HepG2 (cell line): ENCODE data around the gene ACAP2. TPM values are rescaled to one million over a fixed set of nuclear protein-coding genes. Genes with fewer than 3 reads are reported as not detected.
A peak's percentile ranks its signal among the peaks of the same experiment; 100 is the strongest.

ENCODE experiments used
- ATAC-seq: fragments of 200-7000 bp; cut with Tn5 transposase; 3 replicates; pipeline ENCODE4 v1.9.1; 2020; ENCODE audit warnings: mild to moderate bottlenecking, moderate library complexity
- BruUV-seq: library from RNA; stranded (reverse); fragments of 400-500 nt; replicated peaks from 2 replicates; lab custom pipeline; 2021; lab: Mats Ljungman, UMichigan
- CTCF ChIA-PET: fragments of 300-600 bp; formaldehyde crosslinking; extraction: SDS; loops from one replicate; lab custom pipeline; 2021; ENCODE audit warnings: low total read pairs, inconsistent platforms, low intra/inter-chr PET ratio; lab: Yijun Ruan, JAX
- POLR2A ChIA-PET: fragments of 350-600 bp; sonication (Branson Sonifier 250); formaldehyde crosslinking; loops from one replicate; lab custom pipeline; 2020; ENCODE audit warnings: antibody characterized with exemption, inconsistent platforms; lab: Yijun Ruan, JAX
- DNase-seq: peaks from one replicate; pipeline ENCODE4 v3.0.0-alpha.2; 2015; ENCODE audit warnings: low spot score
- FAIRE-seq: peaks from 3 replicates; lab custom pipeline; 2011; peaks lifted over from hg19 to GRCh38; lab: Jason Lieb, UNC
- H2AFZ ChIP-seq: one replicate; pipeline ENCODE4 v1.6.1; 2011; ENCODE audit warnings: low read length, inconsistent platforms
- H3K27ac ChIP-seq: fragments of 300-600 bp; 3 replicates; pipeline ENCODE4 v1.8.0; 2011; ENCODE audit warnings: mixed run types, mild to moderate bottlenecking, mixed read lengths, low read length, inconsistent platforms; ENCODE audit not compliant: insufficient read depth; ENCODE audit errors: extremely low read length
- H3K27me3 ChIP-seq, 2 experiments: fragments of 200-600 bp in 1 of 2; 2 replicates in 1 of 2; 3 replicates in 1 of 2; pipeline versions ENCODE4 v1.6.0 to v1.8.0; 2011; ENCODE audit warnings: low read length in 2 of 2, mild to moderate bottlenecking in 2 of 2, moderate library complexity in 2 of 2, inconsistent platforms in 1 of 2; ENCODE audit not compliant: insufficient read depth in 2 of 2, control insufficient read depth in 1 of 2
- H3K36me3 ChIP-seq, 2 experiments: fragments of 200-600 bp in 1 of 2; replicated peaks in 1 of 2; 2 replicates in 1 of 2; 3 replicates in 1 of 2; pipeline versions ENCODE4 v1.5.1 to v1.8.0; 2011; ENCODE audit warnings: low read length in 2 of 2, inconsistent platforms in 1 of 2; ENCODE audit not compliant: insufficient read depth in 2 of 2, control insufficient read depth in 1 of 2
- H3K4me1 ChIP-seq: 2 replicates; pipeline ENCODE4 v1.5.1; 2012; ENCODE audit warnings: low read length, inconsistent platforms; ENCODE audit not compliant: insufficient read depth
- H3K4me2 ChIP-seq: 2 replicates; pipeline ENCODE4 v1.6.0; 2011; ENCODE audit warnings: low read depth, low read length, inconsistent platforms
- H3K4me3 ChIP-seq, 3 experiments: fragments of 200-600 bp in 1 of 3; sonication (generic), shearing (Covaris generic) in 1 of 3; replicated peaks in 1 of 3; 2 replicates each; pipeline ENCODE4 v1.5.1; 2011 to 2016; ENCODE audit warnings: low read length in 3 of 3, inconsistent platforms in 2 of 3, low read depth in 2 of 3, mild to moderate bottlenecking in 2 of 3, control low read depth in 1 of 3, mixed read lengths in 1 of 3; ENCODE audit not compliant: insufficient read depth in 1 of 3
- H3K79me2 ChIP-seq: one replicate; pipeline ENCODE4 v1.6.1; 2011; ENCODE audit warnings: low read length, inconsistent platforms; ENCODE audit not compliant: insufficient read depth
- H3K9ac ChIP-seq: 2 replicates; pipeline ENCODE4 v1.6.0; 2011; ENCODE audit warnings: mild to moderate bottlenecking, low read depth, low read length, inconsistent platforms; ENCODE audit not compliant: insufficient read depth
- H3K9me3 ChIP-seq: 2 replicates; pipeline ENCODE4 v1.5.1; 2012; ENCODE audit warnings: mild to moderate bottlenecking, low read length
- H4K20me1 ChIP-seq: 2 replicates; pipeline ENCODE4 v1.6.0; 2011; ENCODE audit warnings: inconsistent platforms, mild to moderate bottlenecking, low read length, moderate library complexity; ENCODE audit not compliant: insufficient read depth
- DR1 ChIP-seq: sonication (generic); formaldehyde crosslinking; IDR thresholded peaks from 2 replicates; pipeline ENCODE4 v1.8.0; 2021; ENCODE audit warnings: mild to moderate bottlenecking, missing genetic modification reagents, inconsistent platforms
- MEF2D ChIP-seq: sonication (generic); formaldehyde crosslinking; IDR thresholded peaks from 2 replicates; pipeline ENCODE4 v1.5.1; 2020; ENCODE audit warnings: mild to moderate bottlenecking, missing genetic modification reagents
- NR2F6 ChIP-seq, 2 experiments: IDR thresholded peaks; 2 replicates each; pipeline ENCODE4 v1.6.1; 2016; ENCODE audit warnings: antibody characterized with exemption in 1 of 2, mild to moderate bottlenecking in 1 of 2
- SMYD3 ChIP-seq: sonication (generic); formaldehyde crosslinking; IDR thresholded peaks from 2 replicates; pipeline ENCODE4 v1.8.1; 2023; ENCODE audit warnings: mild to moderate bottlenecking, missing genetic modification reagents
- ZFP36L2 ChIP-seq: sonication (generic); formaldehyde crosslinking; IDR thresholded peaks from 2 replicates; pipeline ENCODE4 v1.4.0; 2020; ENCODE audit warnings: missing genetic modification reagents
- WGBS: methylation state at CpG from one replicate; pipeline ENCODE4 v1.1.6; 2017; ENCODE audit warnings: low lambda C conversion rate; 5-methylcytosine and 5-hydroxymethylcytosine counted together
- in situ Hi-C: cut with HindIII; loops from 2 replicates; pipeline ENCODE4 v1.10.0; 2017; ENCODE audit warnings: low pct_unique_long_range_greater_than_20kb; ENCODE audit not compliant: extremely low pct_ligation_motif_present
- intact Hi-C: fragments of 100-400 bp; cut with micrococcal nuclease; formaldehyde crosslinking; loops from one replicate; pipeline ENCODE4 v1.10.0; 2022; ENCODE audit not compliant: unreplicated experiment
- polyA plus RNA-seq, 8 experiments: library from polyadenylated mRNA; depleted of rRNA in 3 of 8; stranded (reverse) in 7 of 8; unstranded in 1 of 8; fragments of >200 nt; fragmentation: Illumina TruSeq in 4 of 8; extraction: Trizol in 4 of 8; gene quantifications; 2 replicates each; pipeline versions ENCODE4 v1.2.1 to v1.2.3, GENCODE V29; 2011 to 2016; ENCODE audit warnings: low read depth in 4 of 8, missing spikeins in 1 of 8, mixed read lengths in 1 of 8; ENCODE audit not compliant: insufficient read depth in 1 of 8
- total RNA-seq, 5 experiments: library from RNA; depleted of rRNA; stranded (reverse); fragments of >200 nt; fragmentation: Illumina TruSeq; extraction: Trizol; gene quantifications; 2 replicates each; pipeline ENCODE4 v1.2.3, GENCODE V29; 2016; ENCODE audit warnings: low read depth in 1 of 5
- TF ChIP-seq, protein P1 (sequence below): sonication (generic); formaldehyde crosslinking; IDR thresholded peaks from 2 replicates; pipeline ENCODE4 v1.8.1; 2023; ENCODE audit warnings: mild to moderate bottlenecking, moderate library complexity, missing genetic modification reagents
- TF ChIP-seq, protein P2 (sequence below): sonication (generic); formaldehyde crosslinking; IDR thresholded peaks from 2 replicates; pipeline ENCODE4 v1.4.0; 2020; ENCODE audit warnings: missing genetic modification reagents; ENCODE audit errors: not compliant biosample characterization

The ACAP2 gene
- total and polyA plus RNA-seq, 2 of the 13 experiments (the other 11 are each of a cell fraction or from before 2014, with no cell fraction given), result 7.3 to 23.9 TPM

DNA sequence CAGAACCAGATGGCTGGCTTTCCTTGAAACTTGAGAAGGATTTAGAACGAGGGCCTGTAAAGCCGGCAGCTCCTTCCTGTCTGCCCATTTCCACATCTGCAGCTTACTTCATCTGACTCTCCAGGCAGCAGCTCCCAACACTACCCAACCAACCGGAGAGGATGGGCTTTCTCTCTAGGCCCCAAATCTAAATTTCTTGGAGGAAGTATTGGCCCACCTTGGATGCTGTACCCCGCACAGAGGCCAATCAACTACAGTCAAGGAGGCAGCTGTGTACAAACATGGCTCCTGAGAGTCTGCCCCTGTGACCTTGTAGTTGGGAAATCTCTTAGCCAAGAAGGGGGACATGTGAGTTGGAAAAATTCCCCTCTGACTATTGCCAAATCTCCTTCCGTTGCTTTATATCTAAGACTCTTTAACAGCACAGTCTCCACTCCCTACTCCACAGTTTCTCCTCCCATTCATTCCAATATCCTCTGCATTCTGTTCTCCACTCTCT, 8.0 kb upstream of the ACAP2 start:
- in situ Hi-C loops, result no loop called here
- H3K4me1 ChIP-seq, result peaks cover 30% of the 10 kb centered on the region
- no peaks in the 10 kb centered on the region; a peak in 1 of 5 replicates for H3K27me3 ChIP-seq
- CTCF ChIA-PET, result no interaction called here
- no peak overlapping the region for H3K27ac ChIP-seq
- no peak overlapping the region for H3K4me2 ChIP-seq
- H3K9ac ChIP-seq, result no peak overlapping the region
- no peak for TF ChIP-seq ZFP36L2 (CRISPR knock-in tag)
- TF ChIP-seq, protein P1, sequence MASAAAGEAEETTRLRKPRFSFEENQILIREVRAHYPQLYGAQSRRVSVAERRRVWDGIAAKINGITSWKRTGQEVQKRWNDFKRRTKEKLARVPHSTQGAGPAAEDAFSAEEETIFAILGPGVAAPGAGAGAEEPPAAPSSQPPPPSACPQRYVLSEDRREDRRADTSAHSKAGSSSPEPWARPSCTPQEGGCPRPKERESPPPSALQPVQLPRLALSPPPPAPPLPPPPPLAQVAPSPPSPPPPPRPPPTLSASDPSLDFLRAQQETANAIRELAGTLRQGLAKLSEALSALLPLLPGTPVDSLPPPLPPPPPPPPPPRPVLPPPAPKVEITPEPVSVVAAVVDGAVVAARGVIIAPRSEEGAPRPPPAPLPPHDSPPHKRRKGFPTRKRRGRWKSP, result no peak
- TF ChIP-seq NR2F6 (IDR thresholded peaks at IDR 0.05), result 0 out of 2 replicates have a peak, but pooled peaks have one; percentile 14
- no peak for TF ChIP-seq NR2F6 (CRISPR knock-in tag; IDR thresholded peaks at IDR 0.05)
- TF ChIP-seq MEF2D, result no peak
- TF ChIP-seq SMYD3 (CRISPR knock-in tag), result no peak
- TF ChIP-seq, protein P2, sequence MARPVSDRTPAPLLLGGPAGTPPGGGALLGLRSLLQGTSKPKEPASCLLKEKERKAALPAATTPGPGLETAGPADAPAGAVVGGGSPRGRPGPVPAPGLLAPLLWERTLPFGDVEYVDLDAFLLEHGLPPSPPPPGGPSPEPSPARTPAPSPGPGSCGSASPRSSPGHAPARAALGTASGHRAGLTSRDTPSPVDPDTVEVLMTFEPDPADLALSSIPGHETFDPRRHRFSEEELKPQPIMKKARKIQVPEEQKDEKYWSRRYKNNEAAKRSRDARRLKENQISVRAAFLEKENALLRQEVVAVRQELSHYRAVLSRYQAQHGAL (CRISPR knock-in tag), result no peak
- no peak for TF ChIP-seq DR1 (CRISPR knock-in tag)
- POLR2A ChIA-PET, result interaction anchor here (1.2 kb wide), 1 partner anchor 8 kb away, joined by 3 read pairs; the partner anchor contains the start of gene ACAP2
- no peaks in the 10 kb centered on the region for H4K20me1 ChIP-seq
- H2AFZ ChIP-seq, result no peak overlapping the region
- peak; percentile 35; the same call in 1 of the 3 replicates for ATAC-seq
- WGBS, result 37% methylated on average over 5 of the region's 5 CpGs
- FAIRE-seq, result no peak
- no peaks in the 10 kb centered on the region for H3K79me2 ChIP-seq
- no peaks in the 10 kb centered on the region for H3K36me3 ChIP-seq
- BruUV-seq, result no TSS peak
- no peak for DNase-seq
- intact Hi-C loops, result no loop called here
- no peak overlapping the region for H3K4me3 ChIP-seq
- no peaks in the 10 kb centered on the region for H3K9me3 ChIP-seq
